ACC112 (cell line): Measurements from ENCODE around the gene FBXO10.
"Not testable (repeated sequence)": the region's sequence is repeated elsewhere in the genome, so short reads cannot be mapped to it uniquely, and the experiment has no call there.

ENCODE experiments used
- H2AFZ ChIP-seq: fragments of 200-600 bp; sonication (generic); one replicate; pipeline ENCODE4 v1.6.0; 2017; ENCODE audit warnings: antibody characterized with exemption, low read length; ENCODE audit not compliant: unreplicated experiment
- H3K27ac ChIP-seq: fragments of 200-600 bp; sonication (generic); 2 replicates; pipeline ENCODE4 v1.5.1; 2014; ENCODE audit warnings: low read depth, mild to moderate bottlenecking, antibody characterized with exemption, low read length, moderate library complexity
- H3K27me3 ChIP-seq: fragments of 200-600 bp; sonication (generic); 2 replicates; pipeline ENCODE4 v1.6.1; 2014; ENCODE audit warnings: mild to moderate bottlenecking, antibody characterized with exemption, low read length, moderate library complexity, mixed read lengths; ENCODE audit not compliant: insufficient read depth
- H3K36me3 ChIP-seq: fragments of 200-600 bp; sonication (generic); 2 replicates; pipeline ENCODE4 v1.6.1; 2016; ENCODE audit warnings: mild to moderate bottlenecking, antibody characterized with exemption, low read length, moderate library complexity, mixed read lengths; ENCODE audit not compliant: insufficient read depth
- H3K4me1 ChIP-seq: fragments of 200-600 bp; sonication (generic); one replicate; pipeline ENCODE4 v1.6.1; 2016; ENCODE audit warnings: low read length, mixed read lengths; ENCODE audit not compliant: insufficient read depth, unreplicated experiment, control insufficient read depth
- H3K4me3 ChIP-seq: fragments of 200-600 bp; sonication (generic); 2 replicates; pipeline ENCODE4 v1.5.1; 2014; ENCODE audit warnings: mild to moderate bottlenecking, low read depth, low read length
- H3K79me2 ChIP-seq: fragments of 200-600 bp; sonication (generic); one replicate; pipeline ENCODE4 v1.6.0; 2016; ENCODE audit warnings: low read length; ENCODE audit not compliant: control insufficient read depth, unreplicated experiment, insufficient read depth

FBXO10 gene

DNA sequence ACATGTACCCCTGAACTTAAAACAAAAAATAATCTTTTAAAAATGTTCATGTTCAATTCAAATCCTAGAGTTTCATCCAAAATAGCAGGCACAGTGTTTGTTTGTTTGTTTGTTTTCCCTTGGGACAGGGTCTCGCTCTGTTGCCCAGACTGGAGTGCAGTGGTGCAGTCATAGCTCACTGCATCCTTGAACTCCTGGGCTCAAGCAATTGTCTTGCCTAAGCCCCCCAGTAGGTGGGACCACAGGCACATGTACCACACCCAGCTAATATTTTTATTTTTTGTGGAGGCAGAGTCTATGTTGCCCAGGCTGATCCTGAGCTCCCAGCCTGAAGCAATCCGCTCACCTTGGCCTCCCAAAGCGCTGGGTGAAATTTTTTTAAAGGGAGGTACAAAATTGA lies 95.4 kb downstream of the FBXO10 start:
- Histone ChIP-seq H3K4me3 (no peak overlapping the region), H2AFZ (no peak overlapping the region), H3K27me3 (peaks cover 7% of the 10 kb centered on the region; the same call in 1 of the 2 replicates), H3K27ac (no peak overlapping the region), H3K79me2 (no peaks in the 10 kb centered on the region), H3K4me1 (peaks cover 4% of the 10 kb centered on the region), H3K36me3 (no peaks in the 10 kb centered on the region)

DNA sequence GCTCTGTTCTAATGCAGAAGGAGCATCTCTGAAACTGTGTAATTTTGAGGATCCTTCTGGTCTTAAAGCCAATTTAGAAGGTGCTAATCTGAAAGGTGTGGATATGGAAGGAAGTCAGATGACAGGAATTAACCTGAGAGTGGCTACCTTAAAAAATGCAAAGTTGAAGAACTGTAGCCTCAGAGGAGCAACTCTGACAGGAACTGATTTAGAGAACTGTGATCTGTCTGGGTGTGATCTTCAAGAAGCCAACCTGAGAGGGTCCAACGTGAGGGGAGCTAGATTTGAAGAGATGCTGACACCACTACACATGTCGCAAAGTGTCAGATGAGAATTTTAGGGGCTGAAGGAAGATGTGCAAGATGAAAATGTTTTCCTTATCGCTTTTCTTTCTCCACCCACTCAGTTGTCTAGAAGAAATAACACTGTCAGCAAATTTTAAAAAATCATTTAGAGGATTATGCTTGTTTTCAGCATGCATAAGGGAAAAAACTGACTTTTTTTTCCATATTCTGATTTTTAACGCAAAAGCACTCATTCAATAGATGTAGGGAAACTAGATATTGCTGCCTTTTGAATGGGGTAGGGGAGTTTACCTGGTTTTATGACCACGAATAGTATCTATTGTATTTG lies 98.1 kb downstream of the FBXO10 start:
- H3K4me1 ChIP-seq, H2AFZ ChIP-seq, H3K79me2 ChIP-seq, H3K36me3 ChIP-seq, H3K27ac ChIP-seq, H3K27me3 ChIP-seq, H3K4me3 ChIP-seq: not testable (repeated sequence)

DNA sequence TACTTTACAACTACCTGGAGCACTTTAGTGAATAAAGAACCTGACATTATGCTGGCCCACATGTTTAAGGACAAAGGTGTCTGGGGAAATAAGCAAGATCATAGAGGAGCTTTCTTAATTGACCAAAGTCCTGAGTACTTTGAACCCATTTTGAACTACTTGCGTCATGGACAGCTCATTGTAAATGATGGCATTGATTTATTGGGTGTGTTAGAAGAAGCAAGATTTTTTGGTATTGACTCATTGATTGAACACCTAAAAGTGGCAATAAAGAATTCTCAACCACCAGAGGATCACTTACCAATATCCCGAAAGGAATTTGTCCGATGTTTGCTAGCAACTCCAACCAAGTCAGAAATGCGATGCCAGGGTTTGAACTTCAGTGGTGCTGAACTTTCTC lies 98.7 kb downstream of the FBXO10 start:
- H3K79me2 ChIP-seq, H2AFZ ChIP-seq, H3K27ac ChIP-seq, H3K27me3 ChIP-seq, H3K4me3 ChIP-seq, H3K36me3 ChIP-seq, H3K4me1 ChIP-seq: not testable (repeated sequence)

DNA sequence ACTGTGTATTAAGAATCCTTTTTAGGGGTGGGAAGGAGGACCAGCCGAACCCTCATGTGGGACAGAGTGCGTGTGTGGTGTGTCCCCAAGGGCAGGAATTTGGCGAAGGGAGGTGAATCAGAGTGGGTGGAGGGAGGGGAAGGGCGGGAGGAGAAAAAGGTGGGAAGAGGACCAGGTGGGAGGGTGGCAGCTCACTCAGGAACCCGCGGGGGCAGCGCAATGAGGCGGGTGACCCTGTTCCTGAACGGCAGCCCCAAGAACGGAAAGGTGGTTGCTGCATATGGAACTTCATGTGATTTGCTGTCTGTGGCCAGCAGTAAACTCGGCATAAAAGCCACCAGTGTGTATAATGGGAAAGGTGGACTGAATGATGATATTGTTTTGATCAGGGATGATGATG lies 99.2 kb downstream of the FBXO10 start:
- Histone ChIP-seq H3K36me3 (no peaks in the 10 kb centered on the region), H2AFZ (no peak overlapping the region), H3K27ac (no peak overlapping the region), H3K4me1 (peaks cover under 1% of the 10 kb centered on the region), H3K4me3 (no peak overlapping the region), H3K27me3 (peaks cover 7% of the 10 kb centered on the region; the same call in 1 of the 2 replicates), H3K79me2 (no peaks in the 10 kb centered on the region)

DNA sequence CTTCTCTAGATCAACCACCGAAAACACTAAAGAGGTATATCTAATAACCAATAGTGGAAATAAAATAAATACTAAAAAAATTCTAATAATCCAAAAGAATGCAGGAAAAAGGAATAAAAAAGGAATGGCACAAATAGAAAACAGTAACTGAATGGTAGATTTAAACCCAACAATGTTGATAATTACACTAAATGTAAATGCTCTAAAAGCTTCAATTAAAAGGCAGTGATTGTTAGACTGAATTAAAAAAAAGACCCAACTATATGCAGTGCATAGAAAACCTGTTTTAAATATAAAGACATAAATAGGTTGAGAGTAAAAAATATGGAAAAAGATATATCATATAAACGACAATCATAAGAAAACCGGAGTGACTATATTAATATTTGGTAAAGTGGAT lies 101.7 kb downstream of the FBXO10 start:
- H3K27ac ChIP-seq: no peak overlapping the region
- peaks cover 7% of the 10 kb centered on the region; the same call in 1 of the 2 replicates for H3K27me3 ChIP-seq
- H3K4me3 ChIP-seq: no peak overlapping the region
- no peaks in the 10 kb centered on the region for H3K36me3 ChIP-seq
- no peak overlapping the region for H2AFZ ChIP-seq
- H3K79me2 ChIP-seq: no peaks in the 10 kb centered on the region
- H3K4me1 ChIP-seq: peaks cover 5% of the 10 kb centered on the region

DNA sequence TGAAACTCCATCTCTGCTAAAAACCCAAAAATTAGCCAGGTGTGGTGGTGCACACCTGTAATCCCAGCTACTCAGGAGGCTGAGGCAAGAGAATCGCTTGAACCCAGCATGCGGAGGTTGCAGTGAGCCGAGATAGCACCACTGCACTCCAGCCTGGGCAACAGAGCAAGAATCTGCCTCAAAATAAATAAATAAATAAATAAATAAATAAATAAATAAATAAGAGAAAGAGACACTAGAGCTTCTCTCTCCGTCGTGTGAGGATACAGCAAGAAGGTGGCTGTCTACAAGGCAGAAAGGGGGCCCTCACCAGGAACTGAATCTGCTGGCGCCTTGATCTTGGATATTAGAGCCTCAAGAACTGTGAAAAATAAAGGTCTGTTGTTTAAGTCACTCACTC lies 102.2 kb downstream of the FBXO10 start:
- H2AFZ ChIP-seq, H3K27me3 ChIP-seq, H3K27ac ChIP-seq, H3K4me3 ChIP-seq, H3K79me2 ChIP-seq, H3K4me1 ChIP-seq, H3K36me3 ChIP-seq: not testable (repeated sequence)

DNA sequence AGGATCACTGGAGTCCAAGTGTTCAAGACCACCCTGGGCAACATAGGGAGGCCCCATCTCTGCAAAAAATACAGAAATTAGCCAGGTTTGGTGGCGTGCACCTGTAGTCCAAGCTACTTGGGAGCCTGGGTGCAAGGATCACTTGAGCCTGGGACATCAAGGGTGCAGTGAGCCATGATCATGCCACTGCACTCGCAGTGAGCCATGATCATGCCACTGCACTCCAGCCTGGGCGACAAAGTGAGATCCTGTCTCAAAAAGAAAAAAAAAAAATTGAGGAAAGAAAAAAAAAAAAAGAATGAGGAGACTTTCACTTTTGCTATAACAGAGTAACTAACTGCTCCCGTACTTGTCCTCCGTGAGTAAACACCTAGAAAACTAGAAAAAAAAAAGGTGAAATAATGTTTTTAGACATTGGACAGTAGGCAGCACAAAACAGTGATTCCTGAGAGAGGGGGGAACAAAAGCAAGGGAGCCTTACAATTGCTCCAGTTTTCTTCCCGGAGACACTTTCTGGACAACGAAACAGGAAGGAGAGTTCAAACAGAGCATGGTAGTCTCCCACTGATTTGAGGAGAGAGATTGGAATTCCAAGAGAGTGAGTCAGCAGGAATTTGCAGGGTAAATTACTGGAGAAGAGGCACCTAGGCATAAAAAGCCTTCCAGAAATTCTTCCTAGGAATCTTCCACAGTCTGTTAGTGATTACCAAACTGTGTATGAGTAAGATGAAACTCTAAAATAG lies 104.1 kb downstream of the FBXO10 start:
- peak overlapping the region; percentile 72 for H3K4me3 ChIP-seq
- H3K36me3 ChIP-seq: no peaks in the 10 kb centered on the region
- peak overlapping the region; percentile 30 for H2AFZ ChIP-seq
- peak overlapping the region; percentile 89 for H3K27ac ChIP-seq
- H3K79me2 ChIP-seq: no peaks in the 10 kb centered on the region
- H3K4me1 ChIP-seq: peaks cover 6% of the 10 kb centered on the region
- no peaks in the 10 kb centered on the region for H3K27me3 ChIP-seq

DNA sequence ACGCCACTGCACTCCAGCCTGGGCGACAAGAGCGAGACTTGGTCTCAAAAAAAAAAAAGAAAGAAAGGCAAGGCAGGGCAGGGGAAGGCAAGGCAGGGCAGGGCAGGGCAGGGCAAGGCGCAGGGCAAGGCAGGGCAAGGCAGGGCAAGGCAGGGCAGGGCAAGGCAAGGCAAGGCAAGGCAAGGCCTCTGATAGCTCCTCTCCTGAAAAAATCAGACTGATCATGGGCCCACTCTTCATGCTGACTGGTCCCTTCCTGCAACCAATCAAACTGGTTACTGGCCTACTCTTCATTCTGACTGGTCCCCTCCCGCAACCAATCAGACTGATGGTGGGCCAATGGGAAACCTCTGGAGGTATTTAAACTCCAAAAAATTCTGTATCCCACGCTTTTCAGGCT lies 107.6 kb downstream of the FBXO10 start:
- peaks cover 9% of the 10 kb centered on the region for H3K79me2 ChIP-seq
- no peak overlapping the region for H3K4me3 ChIP-seq
- H2AFZ ChIP-seq: no peak overlapping the region
- peaks cover 11% of the 10 kb centered on the region for H3K4me1 ChIP-seq
- H3K27me3 ChIP-seq: no peaks in the 10 kb centered on the region
- H3K36me3 ChIP-seq: no peaks in the 10 kb centered on the region
- H3K27ac ChIP-seq: no peak overlapping the region

DNA sequence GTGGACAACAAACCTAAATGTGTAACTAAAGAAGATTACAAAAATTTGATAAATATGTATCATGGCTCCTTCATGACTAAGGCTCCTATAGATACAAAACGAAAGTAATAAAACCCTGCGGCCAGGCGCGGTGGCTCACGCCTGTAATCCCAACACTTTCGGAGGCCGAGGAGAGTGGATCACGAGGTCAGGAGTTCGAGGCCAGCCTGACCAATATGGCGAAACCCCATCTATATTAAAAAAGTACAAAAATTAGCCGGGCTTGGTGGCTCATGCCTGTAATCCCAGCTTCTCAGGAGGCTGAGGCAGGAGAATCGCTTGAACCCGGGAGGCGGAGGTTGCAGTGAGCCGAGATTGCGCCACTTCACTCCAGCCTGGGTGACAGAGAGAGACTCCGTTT lies 108.7 kb downstream of the FBXO10 start:
- H3K27ac ChIP-seq, H3K36me3 ChIP-seq, H3K4me3 ChIP-seq, H2AFZ ChIP-seq, H3K27me3 ChIP-seq: not testable (repeated sequence)
- Histone ChIP-seq H3K4me1 (peaks cover 22% of the 10 kb centered on the region), H3K79me2 (peaks cover 20% of the 10 kb centered on the region)

DNA sequence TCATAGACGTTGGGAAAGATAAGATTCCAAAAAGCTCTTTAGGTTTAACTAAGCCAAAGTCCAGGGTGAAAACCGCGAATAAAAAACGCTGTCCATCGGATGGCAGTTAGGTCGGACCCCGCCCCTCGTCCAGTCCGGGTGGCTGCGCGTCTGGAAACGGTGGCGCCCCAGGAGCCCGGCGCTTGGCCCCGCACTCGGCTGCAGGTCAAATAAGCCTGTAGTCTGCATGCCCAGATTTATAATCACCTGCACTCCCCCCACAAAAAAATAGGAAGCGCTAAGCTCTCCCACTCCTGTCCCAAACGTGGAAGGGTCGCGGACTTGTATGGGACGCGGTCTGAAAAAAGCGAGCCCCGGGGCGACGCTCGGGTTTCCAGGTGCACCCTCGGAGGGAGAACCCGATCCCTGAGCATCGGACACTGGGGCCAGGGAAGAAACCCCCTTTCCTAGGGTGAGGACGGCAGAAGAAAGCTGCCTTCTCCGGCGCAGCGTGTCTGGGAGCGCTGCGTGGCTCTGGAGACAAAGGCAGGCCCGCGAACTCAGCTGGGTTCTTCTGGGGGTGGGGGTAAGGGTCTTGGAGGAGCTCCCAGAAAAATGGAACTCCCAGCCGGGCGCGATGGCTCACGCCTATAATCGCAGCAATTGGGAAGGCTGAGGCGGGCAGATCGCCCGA lies 110.0 kb downstream of the FBXO10 start:
- Histone ChIP-seq H3K4me3 (peak overlapping the region; percentile 91), H3K27ac (peak overlapping the region; percentile 95), H3K4me1 (peaks cover 18% of the 10 kb centered on the region), H2AFZ (peak overlapping the region; percentile 98), H3K27me3 (no peaks in the 10 kb centered on the region), H3K79me2 (peaks cover 33% of the 10 kb centered on the region), H3K36me3 (no peaks in the 10 kb centered on the region)
